ENCODE data around the gene RSAD1.

The RSAD1 gene

GRCh38 chr17:50523208-50523607, 44.5 kb downstream of the RSAD1 start:
- ATAC-seq (ENCODE audit: low read depth) (peak; percentile 73), DNase-seq (ENCODE audit: low spot score) (no peak)
- Histone ChIP-seq H3K27me3 (ENCODE audit: insufficient read depth, poor library complexity, severe bottlenecking) (no peaks in the 10 kb centered on the region), H3K4me3 (ENCODE audit: severe bottlenecking) (no peak overlapping the region), H3K4me1 (ENCODE audit: insufficient read depth, poor library complexity, severe bottlenecking) (peaks cover 25% of the 10 kb centered on the region), H3K27ac (ENCODE audit: poor library complexity, severe bottlenecking) (peak overlapping the region; percentile 69), H3K9me3 (ENCODE audit: severe bottlenecking) (no peaks in the 10 kb centered on the region), H3K36me3 (ENCODE audit: low read depth) (no peaks in the 10 kb centered on the region)
- peak; percentile 41 for TF ChIP-seq CTCF (IDR thresholded peaks at IDR 0.05; ENCODE audit: poor library complexity, severe bottlenecking)

DNA sequence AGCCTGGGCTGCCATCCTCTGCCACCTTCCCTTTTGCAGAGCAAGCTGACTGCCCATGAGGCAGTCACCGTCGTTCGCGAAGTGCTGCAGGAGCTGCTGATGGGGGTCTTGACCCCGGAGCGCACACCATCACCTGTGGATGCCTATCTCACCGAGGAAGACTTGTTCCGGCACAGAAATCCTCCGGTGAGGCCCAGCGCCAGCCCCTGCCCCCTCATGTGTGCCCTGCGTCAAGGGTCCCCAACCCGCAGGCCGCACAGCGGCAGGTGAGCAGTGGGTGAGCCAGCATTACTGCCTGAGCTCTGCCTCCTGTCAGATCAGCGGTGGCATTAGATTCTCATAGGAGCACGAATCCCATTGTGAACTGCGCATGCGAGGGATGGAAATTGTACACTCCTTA, 46.2 kb downstream of the RSAD1 start:
- DNase-seq (ENCODE audit: low spot score) (no peak), ATAC-seq (ENCODE audit: low read depth) (no peak)
- H3K36me3 ChIP-seq (ENCODE audit: low read depth), result no peaks in the 10 kb centered on the region
- H3K4me1 ChIP-seq (ENCODE audit: insufficient read depth, poor library complexity, severe bottlenecking), result peaks cover 17% of the 10 kb centered on the region
- no peak overlapping the region for H3K4me3 ChIP-seq (ENCODE audit: severe bottlenecking)
- H3K27me3 ChIP-seq (ENCODE audit: insufficient read depth, poor library complexity, severe bottlenecking), result no peaks in the 10 kb centered on the region
- no peak overlapping the region for H3K27ac ChIP-seq (ENCODE audit: poor library complexity, severe bottlenecking)
- no peaks in the 10 kb centered on the region for H3K9me3 ChIP-seq (ENCODE audit: severe bottlenecking)
- no peak for TF ChIP-seq CTCF (IDR thresholded peaks at IDR 0.05; ENCODE audit: poor library complexity, severe bottlenecking)

GRCh38 chr17:50527155-50527762, 48.6 kb downstream of the RSAD1 start:
- H3K4me1 ChIP-seq (ENCODE audit: insufficient read depth, poor library complexity, severe bottlenecking), result peaks cover 18% of the 10 kb centered on the region
- H3K27ac ChIP-seq (ENCODE audit: poor library complexity, severe bottlenecking), result no peak overlapping the region
- TF ChIP-seq CTCF (IDR thresholded peaks at IDR 0.05; ENCODE audit: poor library complexity, severe bottlenecking), result no peak
- no peak overlapping the region for H3K4me3 ChIP-seq (ENCODE audit: severe bottlenecking)
- no peak for ATAC-seq (ENCODE audit: low read depth)
- no peaks in the 10 kb centered on the region for H3K9me3 ChIP-seq (ENCODE audit: severe bottlenecking)
- H3K27me3 ChIP-seq (ENCODE audit: insufficient read depth, poor library complexity, severe bottlenecking), result no peaks in the 10 kb centered on the region
- no peaks in the 10 kb centered on the region for H3K36me3 ChIP-seq (ENCODE audit: low read depth)
- no peak for DNase-seq (ENCODE audit: low spot score)

DNA sequence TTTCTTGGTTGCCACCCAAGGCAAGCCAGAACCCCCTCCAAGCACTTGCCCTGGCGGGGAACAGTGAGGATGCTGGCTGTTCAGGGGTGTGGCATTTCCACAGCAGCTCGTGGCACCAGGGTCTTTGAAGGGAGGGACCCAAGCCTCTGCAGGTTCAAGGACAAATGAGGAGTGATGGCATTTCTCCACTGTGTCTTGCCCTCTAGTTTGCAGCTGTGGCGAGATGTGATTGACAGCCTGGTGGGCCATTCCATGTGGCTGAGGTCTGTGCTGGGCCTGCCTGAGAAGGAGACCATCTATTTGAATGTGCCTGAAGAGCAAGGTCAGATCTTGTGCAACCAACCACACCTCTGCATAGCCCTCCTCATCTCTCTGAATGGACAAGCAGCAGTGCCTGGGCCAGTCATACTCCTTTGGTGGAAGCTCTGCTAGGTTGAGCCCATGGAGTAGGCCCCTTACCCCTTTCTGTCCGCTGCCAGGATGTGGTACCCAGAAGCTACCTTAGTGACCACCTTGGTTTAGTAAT, 49.4 kb downstream of the RSAD1 start:
- Histone ChIP-seq H3K9me3 (ENCODE audit: severe bottlenecking) (no peaks in the 10 kb centered on the region), H3K4me3 (ENCODE audit: severe bottlenecking) (no peak overlapping the region), H3K4me1 (ENCODE audit: insufficient read depth, poor library complexity, severe bottlenecking) (peaks cover 15% of the 10 kb centered on the region), H3K27ac (ENCODE audit: poor library complexity, severe bottlenecking) (no peak overlapping the region), H3K36me3 (ENCODE audit: low read depth) (no peaks in the 10 kb centered on the region), H3K27me3 (ENCODE audit: insufficient read depth, poor library complexity, severe bottlenecking) (no peaks in the 10 kb centered on the region)
- DNase-seq (ENCODE audit: low spot score), result no peak
- TF ChIP-seq CTCF (IDR thresholded peaks at IDR 0.05; ENCODE audit: poor library complexity, severe bottlenecking), result no peak
- ATAC-seq (ENCODE audit: low read depth), result no peak

DNA sequence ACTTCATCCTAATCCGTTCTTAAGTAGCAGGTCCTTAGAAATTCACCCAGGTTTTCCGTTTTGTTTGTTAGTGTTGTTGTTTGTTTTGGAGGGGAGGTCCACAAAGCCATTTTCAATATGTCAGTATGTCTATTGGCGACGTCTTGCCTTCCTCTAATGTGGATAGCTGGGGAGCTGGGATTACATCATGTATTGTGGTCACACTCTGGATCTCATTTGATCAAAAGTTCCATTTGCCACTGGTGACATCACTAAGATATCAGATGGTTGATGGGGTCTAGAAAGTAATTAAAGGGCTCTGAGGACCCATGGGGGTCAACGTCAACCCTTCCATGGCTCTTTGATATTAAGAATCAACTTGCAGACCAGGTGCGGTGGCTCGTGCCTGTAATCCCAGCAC, 51.2 kb downstream of the RSAD1 start:
- TF ChIP-seq CTCF (IDR thresholded peaks at IDR 0.05; ENCODE audit: poor library complexity, severe bottlenecking), result no peak
- Histone ChIP-seq H3K4me1 (ENCODE audit: insufficient read depth, poor library complexity, severe bottlenecking) (peaks cover 11% of the 10 kb centered on the region), H3K27me3 (ENCODE audit: insufficient read depth, poor library complexity, severe bottlenecking) (no peaks in the 10 kb centered on the region), H3K4me3 (ENCODE audit: severe bottlenecking) (no peak overlapping the region), H3K27ac (ENCODE audit: poor library complexity, severe bottlenecking) (no peak overlapping the region), H3K36me3 (ENCODE audit: low read depth) (no peaks in the 10 kb centered on the region), H3K9me3 (ENCODE audit: severe bottlenecking) (no peaks in the 10 kb centered on the region)
- DNase-seq (ENCODE audit: low spot score), result no peak
- no peak for ATAC-seq (ENCODE audit: low read depth)
